Mesothelial cell of epicardium (in vitro differentiated cells): ENCODE data around the gene TMEM167A. TPM values are rescaled to one million over a fixed set of nuclear protein-coding genes. Genes with fewer than 3 reads are reported as not detected.

Source experiments
- DNase-seq, 2 experiments: peaks; one replicate each; pipeline ENCODE4 v3.0.0; 2021; ENCODE audit warnings: low spot score in 2 of 2; ENCODE audit not compliant: unreplicated experiment in 2 of 2
- H3K27ac Mint-ChIP-seq: 2 replicates; pipeline ENCODE4 v1.8.0; 2021; ENCODE audit warnings: mixed read lengths
- H3K27me3 Mint-ChIP-seq: 2 replicates; pipeline ENCODE4 v1.8.0; 2021; ENCODE audit warnings: low read depth, mixed read lengths
- H3K36me3 Mint-ChIP-seq: 2 replicates; pipeline ENCODE4 v1.8.0; 2021; ENCODE audit warnings: mixed read lengths
- H3K4me1 Mint-ChIP-seq: 2 replicates; pipeline ENCODE4 v1.8.0; 2021; ENCODE audit warnings: mixed read lengths
- H3K4me3 Mint-ChIP-seq: 2 replicates; pipeline ENCODE4 v1.8.0; 2021; ENCODE audit warnings: mild to moderate bottlenecking, moderate library complexity, mixed read lengths
- H3K9me3 Mint-ChIP-seq: 2 replicates; pipeline ENCODE4 v1.8.0; 2021; ENCODE audit warnings: mixed read lengths
- total RNA-seq: library from RNA; stranded (reverse); gene quantifications from 3 replicates; pipeline ENCODE4 v1.2.1, GENCODE V29; 2021
- TF ChIP-seq, protein P1 (sequence below): fragments of 200-600 bp; sonication (generic); IDR thresholded peaks from one replicate; pipeline ENCODE4 v1.5.0; 2021; ENCODE audit warnings: antibody characterized with exemption; ENCODE audit not compliant: unreplicated experiment

TMEM167A gene
- total RNA-seq, 1 donor from 2014 or later = 101 TPM

DNA sequence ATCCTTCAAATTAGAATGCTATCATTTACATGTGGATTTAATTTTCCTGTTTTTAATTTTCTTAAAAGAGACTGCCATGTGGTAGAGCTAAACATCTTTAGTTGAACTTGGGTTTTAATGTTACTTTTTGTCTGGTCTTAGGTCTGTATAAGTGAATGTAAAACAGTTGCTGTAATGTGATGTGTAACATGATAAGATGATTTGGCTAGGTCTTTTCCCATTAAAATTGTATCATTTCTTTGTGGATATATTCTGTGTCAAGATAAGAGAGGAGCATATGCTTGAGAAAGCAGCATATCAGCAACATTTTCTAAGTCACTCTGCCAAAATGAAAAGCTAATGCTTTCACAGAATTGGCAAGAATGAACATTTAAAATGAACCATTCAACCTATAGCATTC lies 18.5 kb downstream of the TMEM167A start:
- peaks cover 36% of the 10 kb centered on the region for H3K36me3 Mint-ChIP-seq
- H3K9me3 Mint-ChIP-seq = no peaks in the 10 kb centered on the region

DNA sequence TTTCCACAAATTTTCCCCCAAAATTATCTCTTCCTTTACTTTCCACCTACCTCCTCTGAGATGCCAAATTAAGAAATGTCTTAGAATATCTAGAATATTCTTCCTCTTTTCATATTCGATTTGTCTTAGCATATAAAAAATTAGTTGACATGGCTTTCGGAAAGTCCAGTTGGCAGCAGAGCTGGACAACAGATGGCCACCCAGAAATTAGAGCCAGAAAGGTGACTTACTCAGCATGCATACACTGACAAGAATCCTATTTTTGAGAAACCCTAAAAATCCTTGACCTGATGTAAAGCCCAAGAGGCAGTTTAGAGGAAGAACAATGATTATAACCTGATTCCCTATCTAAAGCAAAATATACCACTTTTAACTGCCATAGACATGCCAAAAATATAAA lies 22.0 kb downstream of the TMEM167A start:
- TF ChIP-seq, protein P1, sequence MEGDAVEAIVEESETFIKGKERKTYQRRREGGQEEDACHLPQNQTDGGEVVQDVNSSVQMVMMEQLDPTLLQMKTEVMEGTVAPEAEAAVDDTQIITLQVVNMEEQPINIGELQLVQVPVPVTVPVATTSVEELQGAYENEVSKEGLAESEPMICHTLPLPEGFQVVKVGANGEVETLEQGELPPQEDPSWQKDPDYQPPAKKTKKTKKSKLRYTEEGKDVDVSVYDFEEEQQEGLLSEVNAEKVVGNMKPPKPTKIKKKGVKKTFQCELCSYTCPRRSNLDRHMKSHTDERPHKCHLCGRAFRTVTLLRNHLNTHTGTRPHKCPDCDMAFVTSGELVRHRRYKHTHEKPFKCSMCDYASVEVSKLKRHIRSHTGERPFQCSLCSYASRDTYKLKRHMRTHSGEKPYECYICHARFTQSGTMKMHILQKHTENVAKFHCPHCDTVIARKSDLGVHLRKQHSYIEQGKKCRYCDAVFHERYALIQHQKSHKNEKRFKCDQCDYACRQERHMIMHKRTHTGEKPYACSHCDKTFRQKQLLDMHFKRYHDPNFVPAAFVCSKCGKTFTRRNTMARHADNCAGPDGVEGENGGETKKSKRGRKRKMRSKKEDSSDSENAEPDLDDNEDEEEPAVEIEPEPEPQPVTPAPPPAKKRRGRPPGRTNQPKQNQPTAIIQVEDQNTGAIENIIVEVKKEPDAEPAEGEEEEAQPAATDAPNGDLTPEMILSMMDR = no peak
- Mint-ChIP-seq H3K4me1 (peaks cover 48% of the 10 kb centered on the region), H3K27ac (no peak overlapping the region), H3K4me3 (no peak overlapping the region), H3K36me3 (peaks cover 38% of the 10 kb centered on the region), H3K27me3 (no peaks in the 10 kb centered on the region), H3K9me3 (no peaks in the 10 kb centered on the region)
- no peak for DNase-seq

More for the DNA sequence above, 18.5 kb downstream of the TMEM167A start:
- Mint-ChIP-seq H3K27me3 (no peaks in the 10 kb centered on the region), H3K27ac (peak overlapping the region; percentile 62), H3K4me3 (no peak overlapping the region), H3K4me1 (peaks cover 33% of the 10 kb centered on the region)
- DNase-seq = no peak
- TF ChIP-seq, protein P1 = no peak

DNA sequence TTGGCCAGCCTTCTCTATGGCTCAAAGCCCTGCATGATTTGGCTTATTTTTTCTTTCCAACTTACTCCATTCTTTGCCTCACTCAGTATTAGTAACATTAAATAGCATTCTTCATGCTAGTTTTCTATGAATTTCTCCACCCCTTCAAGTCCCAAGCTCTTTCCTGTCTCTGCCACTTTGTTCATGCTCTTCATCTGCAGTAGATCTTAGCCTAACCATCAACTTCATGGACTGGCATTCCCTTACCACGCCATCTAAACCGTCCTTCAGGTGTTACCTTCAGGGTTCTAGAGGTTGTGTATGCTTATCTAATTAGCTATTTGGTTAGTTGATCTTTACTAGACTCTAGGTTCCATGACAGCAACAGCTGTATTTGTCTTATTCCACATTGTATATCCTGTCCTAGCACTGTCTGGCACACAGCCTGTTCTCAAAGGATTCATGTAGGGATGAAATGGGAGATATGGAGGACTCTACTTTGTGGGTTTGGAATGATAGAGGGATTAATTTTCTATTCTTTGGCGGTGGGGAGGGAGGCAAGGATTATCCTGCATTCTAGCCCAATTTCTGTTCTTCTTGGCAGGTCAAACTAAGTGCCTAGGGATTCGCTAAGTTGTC lies 26.4 kb downstream of the TMEM167A start:
- H3K27ac Mint-ChIP-seq = peak overlapping the region; percentile 1
- DNase-seq = no peak
- peaks cover 32% of the 10 kb centered on the region for H3K4me1 Mint-ChIP-seq
- peaks cover 36% of the 10 kb centered on the region for H3K36me3 Mint-ChIP-seq
- no peak overlapping the region for H3K4me3 Mint-ChIP-seq
- H3K9me3 Mint-ChIP-seq = no peaks in the 10 kb centered on the region
- TF ChIP-seq, protein P1 = no peak
- no peaks in the 10 kb centered on the region for H3K27me3 Mint-ChIP-seq

- TF ChIP-seq, protein P1 = no peak
- Mint-ChIP-seq H3K4me1 (peaks cover 32% of the 10 kb centered on the region), H3K9me3 (no peaks in the 10 kb centered on the region), H3K27me3 (no peaks in the 10 kb centered on the region), H3K4me3 (no peak overlapping the region), H3K27ac (no peak overlapping the region), H3K36me3 (peaks cover 26% of the 10 kb centered on the region)
- DNase-seq = no peak
Measured at GRCh38 chr5:83049370-83049885, 27.8 kb downstream of the TMEM167A start.

GRCh38 chr5:83048811-83049210 lies 28.4 kb downstream of the TMEM167A start:
- no peaks in the 10 kb centered on the region for H3K9me3 Mint-ChIP-seq
- no peaks in the 10 kb centered on the region for H3K27me3 Mint-ChIP-seq
- TF ChIP-seq, protein P1 = no peak
- H3K27ac Mint-ChIP-seq = no peak overlapping the region
- no peak overlapping the region for H3K4me3 Mint-ChIP-seq
- H3K36me3 Mint-ChIP-seq = peaks cover 20% of the 10 kb centered on the region
- DNase-seq = no peak
- peaks cover 25% of the 10 kb centered on the region for H3K4me1 Mint-ChIP-seq
